ENCODE data around the gene AFF3. TPM values are rescaled to one million over a fixed set of nuclear protein-coding genes. Genes with fewer than 3 reads are reported as not detected.

Gene AFF3
- total and polyA plus RNA-seq, 12 donors = 0.39 to 16.9 (median 7.0) TPM

DNA sequence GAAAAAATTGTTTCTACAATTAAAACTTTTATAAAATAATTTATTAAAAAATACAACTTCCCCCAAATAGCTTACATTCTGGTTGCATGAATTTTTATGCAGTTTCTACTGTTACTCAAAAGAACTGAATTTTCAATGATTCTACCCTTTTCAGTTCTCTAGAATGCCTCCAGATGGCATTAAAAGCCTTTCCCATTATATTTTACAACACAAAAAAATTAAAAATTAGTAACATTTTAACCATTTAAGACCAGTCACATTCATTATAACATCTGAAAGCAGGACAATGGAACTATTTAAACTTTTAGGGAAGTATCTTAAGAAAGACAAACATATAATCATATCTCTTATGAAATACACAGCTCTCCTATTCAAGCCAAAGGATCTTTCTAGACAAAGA lies 416.6 kb downstream of the AFF3 start:
- Histone ChIP-seq H3K4me1 (peaks cover 0 to 40% (median 20%) of the 10 kb centered on the region in 9 donors), H3K36me3 (no peaks in the 10 kb centered on the region), H3K27ac (no peak overlapping the region), H3K27me3 (no peaks in the 10 kb centered on the region), H3K9me3 (peaks cover 0 to 27% (median 13%) of the 10 kb centered on the region in 11 donors), H3K4me3 (no peak overlapping the region)
- no peak for ATAC-seq
- TF ChIP-seq, protein P1, sequence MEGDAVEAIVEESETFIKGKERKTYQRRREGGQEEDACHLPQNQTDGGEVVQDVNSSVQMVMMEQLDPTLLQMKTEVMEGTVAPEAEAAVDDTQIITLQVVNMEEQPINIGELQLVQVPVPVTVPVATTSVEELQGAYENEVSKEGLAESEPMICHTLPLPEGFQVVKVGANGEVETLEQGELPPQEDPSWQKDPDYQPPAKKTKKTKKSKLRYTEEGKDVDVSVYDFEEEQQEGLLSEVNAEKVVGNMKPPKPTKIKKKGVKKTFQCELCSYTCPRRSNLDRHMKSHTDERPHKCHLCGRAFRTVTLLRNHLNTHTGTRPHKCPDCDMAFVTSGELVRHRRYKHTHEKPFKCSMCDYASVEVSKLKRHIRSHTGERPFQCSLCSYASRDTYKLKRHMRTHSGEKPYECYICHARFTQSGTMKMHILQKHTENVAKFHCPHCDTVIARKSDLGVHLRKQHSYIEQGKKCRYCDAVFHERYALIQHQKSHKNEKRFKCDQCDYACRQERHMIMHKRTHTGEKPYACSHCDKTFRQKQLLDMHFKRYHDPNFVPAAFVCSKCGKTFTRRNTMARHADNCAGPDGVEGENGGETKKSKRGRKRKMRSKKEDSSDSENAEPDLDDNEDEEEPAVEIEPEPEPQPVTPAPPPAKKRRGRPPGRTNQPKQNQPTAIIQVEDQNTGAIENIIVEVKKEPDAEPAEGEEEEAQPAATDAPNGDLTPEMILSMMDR (IDR thresholded peaks at IDR 0.05) = peak in 7 of 9 donors; percentile 19 to 58 (median 48)
- no peak for DNase-seq
- intact Hi-C loops (cut with DNase I) = loop anchor here in 5 of 10 donors (1.0 to 10.0 kb wide), 4 partner anchors 171 to 519 kb away; no protein-coding TSS in a partner anchor

DNA sequence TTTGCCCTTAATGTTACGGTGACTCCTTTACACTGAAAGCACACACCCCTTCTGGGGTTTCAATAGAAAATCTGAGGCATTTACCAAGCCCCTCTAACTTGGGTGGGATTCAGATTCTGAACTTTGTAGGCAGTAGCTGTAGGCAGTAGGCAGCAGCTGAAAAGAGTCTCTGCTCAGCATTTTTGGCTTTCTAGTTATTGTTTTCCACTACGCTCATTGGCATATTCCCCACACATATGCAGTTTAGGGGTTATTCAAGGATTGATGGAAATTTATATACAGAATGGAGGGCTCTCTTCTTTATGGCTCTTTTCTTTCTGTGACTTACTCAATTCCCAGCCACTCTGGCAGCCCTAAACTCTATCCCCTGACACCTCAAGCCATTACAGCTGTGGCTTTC lies 419.9 kb downstream of the AFF3 start:
- Histone ChIP-seq H3K27ac (no peak overlapping the region), H3K36me3 (no peaks in the 10 kb centered on the region), H3K4me3 (no peak overlapping the region), H3K27me3 (no peaks in the 10 kb centered on the region), H3K4me1 (peaks cover 0 to 15% (median 5%) of the 10 kb centered on the region in 9 donors), H3K9me3 (peaks cover 0 to 27% (median 13%) of the 10 kb centered on the region in 11 donors)
- TF ChIP-seq, protein P1 (IDR thresholded peaks at IDR 0.05) = no peak
- DNase-seq (no peak), ATAC-seq (no peak)
- whole genome bisulfite sequencing, 2 donors = 97 to 98% methylated on average over 2 of the region's 2 CpGs
- intact Hi-C loops (cut with DNase I) = loop anchor here in 4 of 10 donors (5.0 to 10.0 kb wide), 3 partner anchors 168 to 522 kb away; no protein-coding TSS in a partner anchor

DNA sequence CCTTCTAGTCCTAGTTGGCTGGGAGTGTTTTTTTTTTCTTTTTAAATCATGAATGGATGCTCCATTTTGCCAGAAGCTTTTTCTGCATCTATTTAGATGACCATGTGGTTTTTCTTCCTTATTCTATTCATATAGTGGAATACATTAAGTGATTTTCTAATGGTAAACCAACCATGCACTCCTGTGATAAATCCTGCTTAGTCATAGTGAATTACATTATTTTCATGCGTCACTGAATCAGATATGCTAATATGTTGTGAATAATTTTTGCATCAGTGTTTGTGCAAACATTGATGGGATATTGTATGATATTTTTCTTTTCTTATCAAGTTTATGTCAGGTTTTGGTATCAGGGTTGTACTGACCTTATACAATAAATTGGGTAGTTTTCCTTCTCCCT lies 423.3 kb downstream of the AFF3 start:
- ATAC-seq = no peak
- H3K4me3 ChIP-seq = no peak overlapping the region
- intact Hi-C loops (cut with DNase I) = loop anchor here in 3 of 10 donors (10.0 kb wide), 1 partner anchor 154 kb away; no protein-coding TSS in a partner anchor
- H3K27me3 ChIP-seq = no peaks in the 10 kb centered on the region
- H3K4me1 ChIP-seq = no peaks in the 10 kb centered on the region
- H3K9me3 ChIP-seq = peaks cover 0 to 27% (median 13%) of the 10 kb centered on the region in 11 donors
- no peak for DNase-seq
- no peak overlapping the region for H3K27ac ChIP-seq
- no peaks in the 10 kb centered on the region for H3K36me3 ChIP-seq
- WGBS, 2 donors = 97 to 98% methylated on average over 1 of the region's 1 CpG
- TF ChIP-seq, protein P1 (IDR thresholded peaks at IDR 0.05) = no peak

DNA sequence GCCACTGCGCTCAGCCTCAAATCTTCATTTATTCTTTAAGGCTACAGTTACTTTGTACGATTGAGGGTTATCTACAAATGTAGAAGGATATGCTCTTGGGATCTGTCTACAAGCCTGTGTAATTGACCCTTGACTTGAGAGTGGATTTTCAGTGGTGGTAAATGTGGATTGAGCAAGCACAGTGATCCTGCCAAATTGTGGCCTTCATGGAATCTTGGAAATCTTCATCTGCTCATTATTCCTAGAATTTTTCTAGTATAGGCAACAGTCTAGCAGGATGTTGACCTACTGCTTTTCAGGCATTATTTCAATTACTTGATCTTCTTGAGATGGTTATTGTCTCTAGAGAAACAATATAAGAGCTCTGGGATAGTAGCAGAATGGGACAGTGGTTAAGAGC lies 426.4 kb downstream of the AFF3 start:
- H3K36me3 ChIP-seq = no peaks in the 10 kb centered on the region
- H3K4me3 ChIP-seq = no peak overlapping the region
- WGBS, 2 donors = 79 to 81% methylated on average over 2 of the region's 2 CpGs
- TF ChIP-seq, protein P1 (IDR thresholded peaks at IDR 0.05) = no peak
- H3K27me3 ChIP-seq = no peaks in the 10 kb centered on the region
- no peak overlapping the region for H3K27ac ChIP-seq
- H3K4me1 ChIP-seq = peaks cover 0 to 12% (median 10%) of the 10 kb centered on the region in 9 donors
- ATAC-seq (peak in 1 of 8 donors; percentile 33), DNase-seq (no peak)
- H3K9me3 ChIP-seq = peaks cover 0 to 3% (median 0%) of the 10 kb centered on the region in 11 donors
- intact Hi-C loops (cut with DNase I) = loop anchor here in 3 of 10 donors (10.0 kb wide), 1 partner anchor 151 kb away; no protein-coding TSS in a partner anchor
